ENCODE data around the gene CENPO. TPM values are rescaled to one million over a fixed set of nuclear protein-coding genes. Genes with fewer than 3 reads are reported as not detected.

Gene CENPO
- total and polyA plus RNA-seq, 2 donors (not counting 3 experiments of a cell fraction or from before 2014, with no cell fraction given) = 26.8 to 45.3 TPM

GRCh38 chr2:24814516-24814915 lies 21.3 kb downstream of the CENPO start:
- DNase-seq (ENCODE audit: low read depth, low spot score) (no peak), FAIRE-seq (no peak)
- Histone ChIP-seq H3K27me3 (ENCODE audit: control insufficient read depth in 2 of 2, insufficient read depth in 2 of 2, low read length in 2 of 2) (no peaks in the 10 kb centered on the region), H3K9me3 (replicated peaks; ENCODE audit: control insufficient read depth, insufficient read depth, low read length) (no peaks in the 10 kb centered on the region), H3K4me3 (replicated peaks in 1 of 3; ENCODE audit: insufficient read depth in 1 of 3, low read depth in 1 of 3, low read length in 3 of 3) (no peak overlapping the region), H3K27ac (ENCODE audit: insufficient read depth, low read depth, low read length) (no peak overlapping the region), H3K4me2 (ENCODE audit: insufficient read depth, low read length) (no peak overlapping the region), H3K9ac (replicated peaks; ENCODE audit: extremely low read depth, insufficient read depth, low read length) (no peak overlapping the region), H3K9me1 (replicated peaks; ENCODE audit: control insufficient read depth, extremely low read depth, insufficient read depth, low read length) (no peaks in the 10 kb centered on the region), H3K79me2 (ENCODE audit: control insufficient read depth, insufficient read depth, low read length) (peaks cover 46% of the 10 kb centered on the region), H3K36me3 (ENCODE audit: control insufficient read depth in 2 of 2, extremely low read depth in 1 of 2, insufficient read depth in 2 of 2, low read length in 2 of 2) (peaks cover 2 to 11% of the 10 kb centered on the region in 2 experiments), H2AFZ (ENCODE audit: low read depth, low read length) (no peak overlapping the region), H3K4me1 (ENCODE audit: control insufficient read depth, extremely low read depth, insufficient read depth, low read length) (peaks cover 19% of the 10 kb centered on the region), H4K20me1 (replicated peaks; ENCODE audit: control insufficient read depth, extremely low read depth, insufficient read depth, low read length) (no peaks in the 10 kb centered on the region)
- TF ChIP-seq EZH2 (IDR thresholded peaks at IDR 0.05; ENCODE audit: borderline replicate concordance, low read depth, low read length, severe bottlenecking) (no peak), POLR2A (IDR thresholded peaks at IDR 0.05; ENCODE audit: low read depth, low read length) (no peak), JUN (IDR thresholded peaks at IDR 0.05; ENCODE audit: borderline replicate concordance, insufficient read depth, insufficient read length, low read depth) (no peak), MYC (IDR thresholded peaks at IDR 0.05; ENCODE audit: low read depth, low read length) (no peak), CTCF (IDR thresholded peaks at IDR 0.05; ENCODE audit: extremely low read depth in 1 of 2, insufficient read depth in 1 of 2, low read depth in 1 of 2, low read length in 2 of 2) (no peak), FOS (IDR thresholded peaks at IDR 0.05; ENCODE audit: borderline replicate concordance, insufficient read depth, low read length) (no peak), POLR2AphosphoS5 (IDR thresholded peaks at IDR 0.05; ENCODE audit: insufficient read depth, low read depth, low read length) (no peak), GATA2 (IDR thresholded peaks at IDR 0.05; ENCODE audit: insufficient read depth, insufficient read length, low read depth, low read length) (no peak)
- TF ChIP-seq, protein P1, sequence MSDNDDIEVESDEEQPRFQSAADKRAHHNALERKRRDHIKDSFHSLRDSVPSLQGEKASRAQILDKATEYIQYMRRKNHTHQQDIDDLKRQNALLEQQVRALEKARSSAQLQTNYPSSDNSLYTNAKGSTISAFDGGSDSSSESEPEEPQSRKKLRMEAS (IDR thresholded peaks at IDR 0.05; ENCODE audit: insufficient read depth, insufficient read length) = no peak
- dilution Hi-C loops (cut with MboI; ENCODE audit: extremely low pct_ligation_motif_present, low sequenced_read_pairs) (no loop called here), intact Hi-C loops (cut with micrococcal nuclease) (no loop called here)
- ChIA-PET POLR2A (interaction anchor here (0.6 kb wide), 2 partner anchors 454 to 1000 kb away, joined by 3 to 7 read pairs; no protein-coding TSS in a partner anchor), CTCF (interaction anchor here (3.6 to 4.7 kb wide), 2 partner anchors 12 to 22 kb away, joined by 17 to 22 read pairs; partner anchors contain the start of genes CENPO and PTRHD1)
- BruUV-seq (replicated peaks) = no TSS peak

Data from endothelial cell of umbilical vein (primary cell).